Central memory CD8-positive, alpha-beta T cell (primary cell): Measurements from ENCODE around the gene MPDU1.

Experiments
- ATAC-seq: fragments of 150-1000 bp; cut with Tn5 transposase; replicated peaks from 2 replicates; pipeline ENCODE4 v1.10.0; 2022; ENCODE audit warnings: mild to moderate bottlenecking, moderate FRiP score, moderate number of reproducible peaks; ENCODE audit not compliant: poor library complexity, severe bottlenecking; ENCODE audit errors: extremely low read depth
- DNase-seq, 2 donors: peaks; one replicate each; pipeline ENCODE4 v3.0.0; 2021; ENCODE audit warnings: low spot score in 2 of 2
- H3K27ac Mint-ChIP-seq: one replicate; pipeline ENCODE4 v1.8.0; 2022; ENCODE audit warnings: low read depth, mild to moderate bottlenecking, moderate library complexity, mixed read lengths
- H3K27me3 Mint-ChIP-seq: one replicate; pipeline ENCODE4 v1.8.0; 2022; ENCODE audit warnings: mixed read lengths
- H3K36me3 Mint-ChIP-seq: one replicate; pipeline ENCODE4 v1.8.0; 2022; ENCODE audit warnings: mild to moderate bottlenecking, moderate library complexity, mixed read lengths; ENCODE audit not compliant: insufficient read depth
- H3K4me1 Mint-ChIP-seq: one replicate; pipeline ENCODE4 v1.8.0; 2022; ENCODE audit warnings: mixed read lengths
- H3K4me3 Mint-ChIP-seq: one replicate; pipeline ENCODE4 v1.8.0; 2022; ENCODE audit warnings: mild to moderate bottlenecking, moderate library complexity, mixed read lengths
- H3K9me3 Mint-ChIP-seq: one replicate; pipeline ENCODE4 v1.8.0; 2022; ENCODE audit warnings: mixed read lengths

The MPDU1 gene

DNA sequence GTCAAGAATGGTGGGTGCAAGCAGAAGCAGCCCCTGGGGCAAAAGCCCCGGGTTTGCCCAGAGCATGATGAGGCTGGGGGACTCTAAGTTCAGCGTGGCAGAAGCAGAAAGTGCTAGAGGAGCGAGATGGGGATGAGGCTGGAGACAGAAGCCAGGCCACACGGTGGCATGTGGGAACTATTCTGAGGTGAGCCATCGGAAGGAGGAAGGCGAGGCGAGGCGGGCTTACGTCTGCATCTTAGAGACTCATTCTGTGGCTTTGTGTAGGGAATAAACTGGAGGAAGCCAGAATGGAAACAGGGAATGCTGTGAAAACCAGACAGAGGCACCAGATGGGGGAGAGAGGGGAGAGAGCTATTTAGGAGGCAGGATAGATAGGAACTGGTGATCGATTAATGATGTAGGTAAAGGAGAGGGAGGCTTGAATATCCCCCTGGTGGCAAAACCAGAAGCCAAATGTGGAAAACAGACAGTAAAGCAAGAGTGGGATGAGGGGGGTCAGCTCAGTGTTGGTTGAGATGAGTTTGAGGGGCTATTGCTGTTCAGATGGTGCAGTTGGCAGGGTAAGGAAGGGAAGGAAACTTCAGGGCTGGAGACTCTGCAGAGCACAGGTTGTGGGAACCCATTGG is 28.2 kb upstream of the MPDU1 start:
- H3K4me3 Mint-ChIP-seq, result no peak overlapping the region
- H3K4me1 Mint-ChIP-seq, result peaks cover 43% of the 10 kb centered on the region
- H3K36me3 Mint-ChIP-seq, result peaks cover 5% of the 10 kb centered on the region
- no peak overlapping the region for H3K27ac Mint-ChIP-seq
- ATAC-seq (no peak), DNase-seq (no peak)
- H3K27me3 Mint-ChIP-seq, result no peaks in the 10 kb centered on the region
- H3K9me3 Mint-ChIP-seq, result no peaks in the 10 kb centered on the region

DNA sequence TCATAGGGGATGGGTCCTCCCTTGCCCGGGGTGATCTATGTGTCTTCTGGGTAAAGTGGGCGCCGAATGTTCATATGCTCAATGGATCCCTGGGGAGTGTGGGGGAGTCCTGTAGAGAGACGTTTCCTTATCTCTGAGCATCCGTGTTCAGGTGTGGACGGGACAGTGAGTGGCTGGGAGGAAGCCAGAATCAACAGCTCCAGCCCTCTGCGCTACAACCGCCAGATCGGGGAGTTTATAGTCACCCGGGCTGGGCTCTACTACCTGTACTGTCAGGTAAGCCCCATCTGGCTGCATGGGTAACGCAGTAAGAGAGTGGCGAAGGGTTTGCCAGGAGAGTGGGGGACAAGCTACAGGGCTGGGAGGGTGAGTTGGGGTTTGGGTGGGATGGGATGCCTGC is 27.0 kb upstream of the MPDU1 start:
- DNase-seq (no peak), ATAC-seq (no peak)
- Mint-ChIP-seq H3K27ac (no peak overlapping the region), H3K36me3 (peaks cover 13% of the 10 kb centered on the region), H3K4me3 (no peak overlapping the region), H3K9me3 (no peaks in the 10 kb centered on the region), H3K27me3 (no peaks in the 10 kb centered on the region), H3K4me1 (peaks cover 46% of the 10 kb centered on the region)

DNA sequence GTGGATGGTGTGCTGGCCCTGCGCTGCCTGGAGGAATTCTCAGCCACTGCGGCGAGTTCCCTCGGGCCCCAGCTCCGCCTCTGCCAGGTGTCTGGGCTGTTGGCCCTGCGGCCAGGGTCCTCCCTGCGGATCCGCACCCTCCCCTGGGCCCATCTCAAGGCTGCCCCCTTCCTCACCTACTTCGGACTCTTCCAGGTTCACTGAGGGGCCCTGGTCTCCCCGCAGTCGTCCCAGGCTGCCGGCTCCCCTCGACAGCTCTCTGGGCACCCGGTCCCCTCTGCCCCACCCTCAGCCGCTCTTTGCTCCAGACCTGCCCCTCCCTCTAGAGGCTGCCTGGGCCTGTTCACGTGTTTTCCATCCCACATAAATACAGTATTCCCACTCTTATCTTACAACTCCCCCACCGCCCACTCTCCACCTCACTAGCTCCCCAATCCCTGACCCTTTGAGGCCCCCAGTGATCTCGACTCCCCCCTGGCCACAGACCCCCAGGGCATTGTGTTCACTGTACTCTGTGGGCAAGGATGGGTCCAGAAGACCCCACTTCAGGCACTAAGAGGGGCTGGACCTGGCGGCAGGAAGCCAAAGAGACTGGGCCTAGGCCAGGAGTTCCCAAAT is 26.4 kb upstream of the MPDU1 start:
- ATAC-seq, result no peak
- Mint-ChIP-seq H3K27ac (no peak overlapping the region), H3K9me3 (no peaks in the 10 kb centered on the region), H3K4me1 (peaks cover 47% of the 10 kb centered on the region), H3K4me3 (no peak overlapping the region), H3K27me3 (no peaks in the 10 kb centered on the region), H3K36me3 (peaks cover 14% of the 10 kb centered on the region)
- DNase-seq, result no peak

DNA sequence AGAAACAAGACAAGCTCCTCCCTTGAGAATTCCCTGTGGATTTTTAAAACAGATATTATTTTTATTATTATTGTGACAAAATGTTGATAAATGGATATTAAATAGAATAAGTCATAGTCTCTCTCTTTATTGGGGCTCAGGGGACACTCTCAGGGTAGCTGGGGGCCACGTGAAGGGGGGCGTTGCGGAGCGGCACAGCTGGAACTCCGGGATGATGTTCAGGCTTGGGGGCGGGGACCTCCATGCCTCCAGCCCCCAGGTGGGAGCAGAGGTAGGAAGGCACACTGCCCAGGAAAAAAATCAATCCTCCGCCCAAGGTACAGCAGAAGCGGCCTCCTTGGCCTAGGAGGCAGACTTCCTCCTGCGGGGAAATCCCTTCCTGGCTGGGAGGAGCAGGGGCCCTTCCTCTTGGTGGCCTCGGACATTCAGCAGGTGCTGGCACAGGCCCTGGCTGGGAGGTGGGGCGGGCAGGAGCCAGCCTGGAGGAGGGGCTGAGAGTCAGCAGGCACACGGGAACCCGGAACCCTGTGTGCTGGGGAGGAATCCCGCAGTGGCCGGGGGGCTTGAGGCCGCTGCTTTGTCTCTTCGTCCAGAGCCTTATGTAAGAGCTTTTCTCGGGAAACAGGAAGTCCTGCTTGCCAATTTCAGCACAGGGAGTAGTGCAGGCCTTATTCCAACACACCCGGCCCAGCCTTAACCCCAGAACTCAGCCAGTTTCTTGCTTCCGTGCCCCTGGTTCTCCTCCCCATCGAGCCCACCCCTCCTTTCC is 25.7 kb upstream of the MPDU1 start:
- no peak for DNase-seq
- Mint-ChIP-seq H3K4me3 (peak overlapping the region; percentile 86), H3K27me3 (no peaks in the 10 kb centered on the region), H3K4me1 (peaks cover 47% of the 10 kb centered on the region), H3K9me3 (no peaks in the 10 kb centered on the region), H3K36me3 (peaks cover 21% of the 10 kb centered on the region), H3K27ac (no peak overlapping the region)
- ATAC-seq, result no peak

DNA sequence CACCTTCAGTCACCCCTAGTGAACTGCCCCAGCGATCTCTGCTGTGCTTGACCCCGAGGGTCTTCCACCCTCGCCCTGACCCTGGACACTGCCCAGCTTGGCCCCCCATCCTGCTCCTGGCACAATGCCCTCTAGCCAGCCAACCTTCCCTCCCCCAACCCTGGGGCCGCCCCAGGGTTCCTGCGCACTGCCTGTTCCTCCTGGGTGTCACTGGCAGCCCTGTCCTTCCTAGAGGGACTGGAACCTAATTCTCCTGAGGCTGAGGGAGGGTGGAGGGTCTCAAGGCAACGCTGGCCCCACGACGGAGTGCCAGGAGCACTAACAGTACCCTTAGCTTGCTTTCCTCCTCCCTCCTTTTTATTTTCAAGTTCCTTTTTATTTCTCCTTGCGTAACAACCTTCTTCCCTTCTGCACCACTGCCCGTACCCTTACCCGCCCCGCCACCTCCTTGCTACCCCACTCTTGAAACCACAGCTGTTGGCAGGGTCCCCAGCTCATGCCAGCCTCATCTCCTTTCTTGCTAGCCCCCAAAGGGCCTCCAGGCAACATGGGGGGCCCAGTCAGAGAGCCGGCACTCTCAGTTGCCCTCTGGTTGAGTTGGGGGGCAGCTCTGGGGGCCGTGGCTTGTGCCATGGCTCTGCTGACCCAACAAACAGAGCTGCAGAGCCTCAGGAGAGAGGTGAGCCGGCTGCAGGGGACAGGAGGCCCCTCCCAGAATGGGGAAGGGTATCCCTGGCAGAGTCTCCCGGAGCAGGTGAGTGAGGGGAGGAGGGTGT is 24.9 kb upstream of the MPDU1 start, which contains the start of gene TNFSF13:
TNFSF13 (plus strand) TSS at position 207 of the 776 bp plus-strand sequence; CDS start at position 497, 290 bp downstream.
- no peaks in the 10 kb centered on the region for H3K9me3 Mint-ChIP-seq
- DNase-seq (no peak), ATAC-seq (no peak)
- H3K4me1 Mint-ChIP-seq, result peaks cover 41% of the 10 kb centered on the region
- H3K27me3 Mint-ChIP-seq, result no peaks in the 10 kb centered on the region
- H3K27ac Mint-ChIP-seq, result peak within 1 kb of the TSS; percentile 32
- H3K36me3 Mint-ChIP-seq, result peaks cover 22% of the 10 kb centered on the region
- peak within 1 kb of the TSS; percentile 86 for H3K4me3 Mint-ChIP-seq

DNA sequence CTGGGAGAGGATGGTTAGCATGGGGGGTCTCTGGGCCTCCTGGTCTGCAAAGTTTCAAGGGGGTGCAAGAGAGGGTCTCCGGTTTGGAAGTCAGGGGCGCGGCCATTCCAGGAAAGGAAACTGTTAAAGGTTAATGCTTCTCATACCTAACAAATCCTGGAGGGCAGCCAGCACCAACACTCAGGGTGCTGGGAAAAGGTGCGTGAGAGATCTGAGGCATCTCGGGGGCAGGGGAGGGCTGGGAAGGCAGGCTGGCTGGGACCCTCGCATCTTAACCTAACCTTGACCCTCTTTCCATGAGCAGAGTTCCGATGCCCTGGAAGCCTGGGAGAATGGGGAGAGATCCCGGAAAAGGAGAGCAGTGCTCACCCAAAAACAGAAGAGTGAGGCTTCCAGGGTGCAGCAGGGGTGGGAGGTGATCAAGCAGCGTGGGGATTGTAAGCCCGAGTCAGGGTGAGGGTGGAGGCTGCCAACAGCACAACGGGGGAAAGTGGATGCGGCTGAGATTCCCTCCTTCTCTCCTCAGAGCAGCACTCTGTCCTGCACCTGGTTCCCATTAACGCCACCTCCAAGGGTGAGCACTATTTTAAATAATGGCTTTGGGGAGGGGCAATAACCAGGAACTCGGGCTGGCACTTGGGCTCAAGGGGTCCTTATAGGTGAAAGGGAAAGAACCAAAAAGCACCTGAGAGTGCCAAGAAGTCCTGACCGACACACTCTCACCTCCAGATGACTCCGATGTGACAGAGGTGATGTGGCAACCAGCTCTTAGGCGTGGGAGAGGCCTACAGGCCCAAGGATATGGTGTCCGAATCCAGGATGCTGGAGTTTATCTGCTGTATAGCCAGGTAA is 24.1 kb upstream of the MPDU1 start:
- DNase-seq (no peak), ATAC-seq (no peak)
- Mint-ChIP-seq H3K36me3 (peaks cover 22% of the 10 kb centered on the region), H3K4me1 (peaks cover 40% of the 10 kb centered on the region), H3K4me3 (peak overlapping the region; percentile 86), H3K27me3 (no peaks in the 10 kb centered on the region), H3K9me3 (no peaks in the 10 kb centered on the region), H3K27ac (peak overlapping the region; percentile 32)

DNA sequence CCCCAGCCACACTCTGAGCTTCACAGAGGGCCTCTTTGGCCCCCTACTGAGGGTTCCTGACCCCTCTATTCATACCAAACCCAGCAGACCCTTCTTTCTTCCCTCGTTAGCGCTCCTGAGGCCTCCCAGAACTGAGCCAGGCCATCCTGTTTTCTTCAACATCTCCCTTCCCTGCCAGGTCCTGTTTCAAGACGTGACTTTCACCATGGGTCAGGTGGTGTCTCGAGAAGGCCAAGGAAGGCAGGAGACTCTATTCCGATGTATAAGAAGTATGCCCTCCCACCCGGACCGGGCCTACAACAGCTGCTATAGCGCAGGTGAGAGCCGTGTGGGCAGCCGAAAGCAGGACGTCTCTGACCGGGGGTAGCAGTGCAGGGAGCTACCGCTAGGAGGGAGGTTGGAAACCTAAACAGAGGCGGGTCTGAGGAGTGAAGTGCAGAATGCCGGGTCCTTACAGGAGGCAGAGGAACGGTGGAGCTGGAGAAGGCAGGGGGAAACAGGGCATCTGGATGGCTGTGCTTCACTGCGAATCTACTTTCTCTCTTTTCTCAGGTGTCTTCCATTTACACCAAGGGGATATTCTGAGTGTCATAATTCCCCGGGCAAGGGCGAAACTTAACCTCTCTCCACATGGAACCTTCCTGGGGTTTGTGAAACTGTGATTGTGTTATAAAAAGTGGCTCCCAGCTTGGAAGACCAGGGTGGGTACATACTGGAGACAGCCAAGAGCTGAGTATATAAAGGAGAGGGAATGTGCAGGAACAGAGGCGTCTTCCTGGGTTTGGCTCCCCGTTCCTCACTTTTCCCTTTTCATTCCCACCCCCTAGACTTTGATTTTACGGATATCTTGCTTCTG is 23.3 kb upstream of the MPDU1 start:
- Mint-ChIP-seq H3K9me3 (no peaks in the 10 kb centered on the region), H3K27me3 (no peaks in the 10 kb centered on the region), H3K4me1 (peaks cover 35% of the 10 kb centered on the region), H3K4me3 (peak overlapping the region; percentile 86), H3K36me3 (peaks cover 22% of the 10 kb centered on the region), H3K27ac (peak overlapping the region; percentile 97)
- ATAC-seq, result no peak
- DNase-seq, result no peak

DNA sequence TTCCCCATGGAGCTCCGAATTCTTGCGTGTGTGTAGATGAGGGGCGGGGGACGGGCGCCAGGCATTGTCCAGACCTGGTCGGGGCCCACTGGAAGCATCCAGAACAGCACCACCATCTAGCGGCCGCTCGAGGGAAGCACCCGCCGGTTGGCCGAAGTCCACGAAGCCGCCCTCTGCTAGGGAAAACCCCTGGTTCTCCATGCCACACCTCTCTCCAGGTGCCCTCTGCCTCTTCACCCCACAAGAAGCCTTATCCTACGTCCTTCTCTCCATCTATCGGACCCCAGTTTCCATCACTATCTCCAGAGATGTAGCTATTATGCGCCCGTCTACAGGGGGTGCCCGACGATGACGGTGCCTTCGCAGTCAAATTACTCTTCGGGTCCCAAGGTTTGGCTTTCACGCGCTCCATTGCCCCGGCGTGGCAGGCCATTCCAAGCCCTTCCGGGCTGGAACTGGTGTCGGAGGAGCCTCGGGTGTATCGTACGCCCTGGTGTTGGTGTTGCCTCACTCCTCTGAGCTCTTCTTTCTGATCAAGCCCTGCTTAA is 22.6 kb upstream of the MPDU1 start:
- Mint-ChIP-seq H3K9me3 (no peaks in the 10 kb centered on the region), H3K4me3 (peak overlapping the region; percentile 86), H3K27me3 (no peaks in the 10 kb centered on the region), H3K4me1 (peaks cover 33% of the 10 kb centered on the region), H3K27ac (peak overlapping the region; percentile 97), H3K36me3 (peaks cover 28% of the 10 kb centered on the region)
- peak; percentile 78 for ATAC-seq
- peak; percentile 66 to 72 for DNase-seq

DNA sequence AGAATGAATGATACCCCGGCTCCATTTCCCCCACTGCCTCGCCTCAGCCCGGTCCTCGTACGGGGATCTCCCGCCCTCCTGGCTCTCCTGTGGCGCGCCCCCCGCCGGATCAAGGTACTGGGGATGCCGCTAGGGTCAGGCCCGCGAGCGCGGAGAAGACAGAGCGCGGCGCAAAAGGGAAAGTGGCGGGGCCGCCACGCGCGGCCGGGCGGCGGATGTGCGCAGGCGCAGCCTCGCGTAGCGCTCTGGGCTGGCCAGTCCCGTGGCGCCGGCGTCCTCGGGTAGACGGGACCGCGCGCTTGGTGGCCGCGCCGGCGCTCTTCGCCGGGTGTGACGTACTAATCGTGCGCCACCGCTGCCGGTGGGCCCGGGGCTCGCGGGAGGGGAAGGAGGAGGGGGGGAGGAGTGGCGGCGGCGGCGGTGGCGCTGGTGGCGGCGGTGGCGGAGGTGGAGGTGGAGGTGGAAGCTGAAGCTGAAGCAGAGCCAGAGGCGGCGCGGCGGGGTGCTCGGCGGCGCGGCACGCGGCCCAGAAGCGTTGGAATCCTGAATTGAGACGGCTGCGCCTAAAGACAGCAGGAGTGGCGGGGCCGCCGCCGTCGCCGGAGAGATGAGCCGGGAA is 22.0 kb upstream of the MPDU1 start, which contains the start of gene SENP3:
SENP3 (plus strand) TSS at position 331 of the 619 bp plus-strand sequence. CDS start 1,158 bp downstream, outside the sequence.
- H3K36me3 Mint-ChIP-seq, result peaks cover 31% of the 10 kb centered on the region
- ATAC-seq (peak; percentile 89), DNase-seq (peak; percentile 72 to 80)
- peaks cover 33% of the 10 kb centered on the region for H3K4me1 Mint-ChIP-seq
- no peaks in the 10 kb centered on the region for H3K27me3 Mint-ChIP-seq
- H3K27ac Mint-ChIP-seq, result peak within 1 kb of the TSS; percentile 97
- peak within 1 kb of the TSS; percentile 86 for H3K4me3 Mint-ChIP-seq
- no peaks in the 10 kb centered on the region for H3K9me3 Mint-ChIP-seq

DNA sequence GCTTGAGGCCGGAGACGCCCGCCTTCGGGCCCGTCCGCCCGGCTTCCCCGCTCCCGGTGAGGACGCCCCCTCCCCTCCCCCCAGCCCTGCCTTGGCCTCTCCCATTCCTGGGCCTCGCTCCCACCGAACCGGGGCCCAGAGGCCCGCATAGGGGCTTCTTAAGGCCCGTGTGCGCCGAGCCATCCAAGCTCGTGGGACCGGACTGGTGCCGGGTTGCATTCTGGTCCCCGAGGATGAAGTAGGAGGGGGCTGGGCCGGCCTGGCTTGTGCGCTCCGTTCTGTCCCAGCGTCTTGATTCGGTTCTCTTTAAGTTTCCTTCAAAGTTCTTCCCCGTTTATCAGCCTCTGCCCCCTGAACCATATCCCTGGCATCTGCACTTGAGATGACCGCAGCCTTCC is 21.4 kb upstream of the MPDU1 start:
- Mint-ChIP-seq H3K27me3 (no peaks in the 10 kb centered on the region), H3K4me1 (peaks cover 33% of the 10 kb centered on the region), H3K9me3 (no peaks in the 10 kb centered on the region), H3K27ac (peak overlapping the region; percentile 97), H3K4me3 (peak overlapping the region; percentile 86), H3K36me3 (peaks cover 36% of the 10 kb centered on the region)
- DNase-seq (no peak), ATAC-seq (no peak)
